GM12875 (cell line): ENCODE data around the gene FMNL2.

Experiments used
- H3K4me3 ChIP-seq: one replicate; pipeline ENCODE4 v1.5.1; 2011; ENCODE audit warnings: low read depth, low read length, control low read depth
- CTCF ChIP-seq: IDR thresholded peaks from 2 replicates; pipeline ENCODE4 v1.5.1; 2011; ENCODE audit warnings: low read depth, mild to moderate bottlenecking, control low read depth, inconsistent platforms, low read length, moderate library complexity, borderline replicate concordance; ENCODE audit not compliant: insufficient read depth

Gene FMNL2

GRCh38 chr2:152676461-152676860 is 341.5 kb downstream of the FMNL2 start:
- TF ChIP-seq CTCF, result no peak
- H3K4me3 ChIP-seq, result no peak overlapping the region

GRCh38 chr2:152678808-152679207 is 343.8 kb downstream of the FMNL2 start:
- H3K4me3 ChIP-seq, result no peak overlapping the region
- no peak for TF ChIP-seq CTCF

- no peak overlapping the region for H3K4me3 ChIP-seq
- TF ChIP-seq CTCF, result no peak
Measured at GRCh38 chr2:152682663-152683062, 347.7 kb downstream of the FMNL2 start.

GRCh38 chr2:152683400-152683799 is 348.4 kb downstream of the FMNL2 start:
- no peak for TF ChIP-seq CTCF

GRCh38 chr2:152686321-152686720 is 351.3 kb downstream of the FMNL2 start:
- no peak overlapping the region for H3K4me3 ChIP-seq
- no peak for TF ChIP-seq CTCF

More at GRCh38 chr2:152683400-152683799, 348.4 kb downstream of the FMNL2 start:
- H3K4me3 ChIP-seq, result no peak overlapping the region

GRCh38 chr2:152693033-152693432 is 358.1 kb downstream of the FMNL2 start:
- H3K4me3 ChIP-seq, result no peak overlapping the region
- TF ChIP-seq CTCF, result no peak

- no peak overlapping the region for H3K4me3 ChIP-seq
- TF ChIP-seq CTCF, result no peak
Measured at GRCh38 chr2:152694161-152694661, 359.2 kb downstream of the FMNL2 start.
